ENCODE results near the gene RUFY4. TPM values are rescaled to one million over a fixed set of nuclear protein-coding genes. Genes with fewer than 3 reads are reported as not detected.
A peak's percentile ranks its signal among the peaks of the same experiment; 100 is the strongest.

The RUFY4 gene
- polyA plus RNA-seq, 2 of the 4 experiments (the other 2 are of a cell fraction) = 0.04 TPM; not detected in 1

GRCh38 chr2:218073185-218073584 is 4.1 kb downstream of the RUFY4 start:
- Histone ChIP-seq H3K4me1 (no peaks in the 10 kb centered on the region), H3K4me3 (no peak overlapping the region), H3K9me3 (no peaks in the 10 kb centered on the region), H3K4me2 (no peak overlapping the region), H3K27ac (no peak overlapping the region)
- FAIRE-seq (no peak), DNase-seq (ENCODE audit: low read depth in 1 of 2, low spot score in 1 of 2) (no peak), ATAC-seq (no peak)
- CTCF ChIA-PET = interaction anchor here (1.1 to 16.7 kb wide), 7 partner anchors 8 to 284 kb away, joined by 3 to 177 read pairs (median 4); no protein-coding TSS in a partner anchor
- POLR2A ChIA-PET = interaction anchor here (0.6 kb wide), 1 partner anchor 28 kb away, joined by 4 read pairs; no protein-coding TSS in a partner anchor
- no peak for TF ChIP-seq ELK1 (IDR thresholded peaks at IDR 0.05; ENCODE audit: low read depth, low read length)
- TF ChIP-seq RARB (CRISPR knock-in tag; IDR thresholded peaks at IDR 0.05) = no peak
- TF ChIP-seq RNF2 (IDR thresholded peaks at IDR 0.05; ENCODE audit: borderline replicate concordance, low read depth) = no peak
- no peak for TF ChIP-seq MAX (IDR thresholded peaks at IDR 0.05)
- no peak for TF ChIP-seq JUN (IDR thresholded peaks at IDR 0.05)
- no peak for TF ChIP-seq FOSL2 (IDR thresholded peaks at IDR 0.05)
- TF ChIP-seq FOSL2 (CRISPR knock-in tag; IDR thresholded peaks at IDR 0.05) = no peak
- TF ChIP-seq E2F6 (IDR thresholded peaks at IDR 0.05; ENCODE audit: borderline replicate concordance, low read depth) = no peak
- no peak for TF ChIP-seq HEYL (CRISPR knock-in tag; IDR thresholded peaks at IDR 0.05)
- TF ChIP-seq CHD2 (IDR thresholded peaks at IDR 0.05; ENCODE audit: low read length, partially characterized antibody) = no peak
- TF ChIP-seq HMGXB4 (CRISPR knock-in tag; IDR thresholded peaks at IDR 0.05; ENCODE audit: borderline replicate concordance) = no peak
- TF ChIP-seq SMC3 (IDR thresholded peaks at IDR 0.05) = no peak
- no peak for TF ChIP-seq NFE2L2 (conservative IDR thresholded peaks at IDR 0.05; ENCODE audit: low read length)
- TF ChIP-seq MAZ (IDR thresholded peaks at IDR 0.05; ENCODE audit: borderline replicate concordance, low read depth, low read length) = no peak
- 20% methylated on average over 4 of the region's 4 CpGs for WGBS (ENCODE audit: missing lambda C conversion rate)

GRCh38 chr2:218074031-218074430 is 5.0 kb downstream of the RUFY4 start:
- CTCF ChIA-PET = interaction anchor here (0.6 to 16.7 kb wide), 10 partner anchors 9 to 291 kb away, joined by 3 to 177 read pairs (median 3); no protein-coding TSS in a partner anchor
- no peak for TF ChIP-seq RNF2 (IDR thresholded peaks at IDR 0.05; ENCODE audit: borderline replicate concordance, low read depth)
- peak; percentile 42 for TF ChIP-seq CTCF (IDR thresholded peaks at IDR 0.05)
- no peaks in the 10 kb centered on the region for H3K4me1 ChIP-seq
- ATAC-seq (peak in 1 of 2 experiments; percentile 84; a peak in 3 of 6 replicates), DNase-seq (ENCODE audit: low read depth in 1 of 2, low spot score in 1 of 2) (peak; percentile 26 to 32), FAIRE-seq (no peak)
- no peak overlapping the region for H3K27ac ChIP-seq
- H3K9me3 ChIP-seq = no peaks in the 10 kb centered on the region
- WGBS (ENCODE audit: missing lambda C conversion rate) = 26% methylated on average over 7 of the region's 7 CpGs
- POLR2A ChIA-PET = no interaction called here
- H3K4me3 ChIP-seq = no peak overlapping the region
- no peak overlapping the region for H3K4me2 ChIP-seq

Data from A549 (cell line).